Measurements from ENCODE around the gene SERPINB6. TPM values are rescaled to one million over a fixed set of nuclear protein-coding genes. Genes with fewer than 3 reads are reported as not detected.
"Not testable (repeated sequence)": the region's sequence is repeated elsewhere in the genome, so short reads cannot be mapped to it uniquely, and the experiment has no call there.

Gene SERPINB6
- total RNA-seq, 1 donor from 2014 or later, result 101 TPM

DNA sequence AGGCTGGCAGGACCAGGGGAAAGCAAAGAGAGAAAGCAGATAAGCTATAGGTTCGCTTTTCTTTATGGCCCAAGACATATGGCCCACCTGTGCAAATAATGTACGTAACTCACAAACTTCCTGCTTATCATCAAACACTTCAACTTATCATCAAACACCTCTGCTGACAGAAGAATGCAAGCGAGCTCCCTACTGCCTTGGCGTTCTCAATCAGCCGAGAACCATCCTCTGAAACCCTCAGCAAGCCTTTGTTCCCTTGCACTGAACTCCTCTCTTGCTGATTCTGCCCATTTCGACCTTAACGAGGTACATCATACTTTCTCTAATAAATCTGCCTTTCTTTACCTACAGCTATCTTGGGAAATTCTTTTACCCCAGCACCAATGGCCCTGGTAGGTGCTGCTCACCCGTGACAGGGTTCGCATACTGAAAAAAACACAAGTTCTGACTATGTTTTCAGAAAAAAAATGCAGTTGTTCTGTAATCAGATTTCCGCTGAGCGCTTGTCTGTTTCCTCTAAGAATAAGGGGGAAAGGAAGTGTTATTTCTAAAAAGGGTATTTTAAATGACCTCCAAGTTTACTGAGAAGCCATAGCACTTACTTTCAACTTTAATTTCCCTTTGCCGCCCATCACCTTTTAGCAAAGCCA is 28.3 kb downstream of the SERPINB6 start:
- DNase-seq (ENCODE audit: low read depth), result no peak
- Histone ChIP-seq H3K27me3 (ENCODE audit: control insufficient read depth, insufficient read depth, low read length) (no peaks in the 10 kb centered on the region), H3K36me3 (ENCODE audit: control insufficient read depth, insufficient read depth, low read length) (peaks cover under 1% of the 10 kb centered on the region), H3K4me3 (ENCODE audit: low read depth, low read length) (no peak overlapping the region)
- TF ChIP-seq, protein P1, sequence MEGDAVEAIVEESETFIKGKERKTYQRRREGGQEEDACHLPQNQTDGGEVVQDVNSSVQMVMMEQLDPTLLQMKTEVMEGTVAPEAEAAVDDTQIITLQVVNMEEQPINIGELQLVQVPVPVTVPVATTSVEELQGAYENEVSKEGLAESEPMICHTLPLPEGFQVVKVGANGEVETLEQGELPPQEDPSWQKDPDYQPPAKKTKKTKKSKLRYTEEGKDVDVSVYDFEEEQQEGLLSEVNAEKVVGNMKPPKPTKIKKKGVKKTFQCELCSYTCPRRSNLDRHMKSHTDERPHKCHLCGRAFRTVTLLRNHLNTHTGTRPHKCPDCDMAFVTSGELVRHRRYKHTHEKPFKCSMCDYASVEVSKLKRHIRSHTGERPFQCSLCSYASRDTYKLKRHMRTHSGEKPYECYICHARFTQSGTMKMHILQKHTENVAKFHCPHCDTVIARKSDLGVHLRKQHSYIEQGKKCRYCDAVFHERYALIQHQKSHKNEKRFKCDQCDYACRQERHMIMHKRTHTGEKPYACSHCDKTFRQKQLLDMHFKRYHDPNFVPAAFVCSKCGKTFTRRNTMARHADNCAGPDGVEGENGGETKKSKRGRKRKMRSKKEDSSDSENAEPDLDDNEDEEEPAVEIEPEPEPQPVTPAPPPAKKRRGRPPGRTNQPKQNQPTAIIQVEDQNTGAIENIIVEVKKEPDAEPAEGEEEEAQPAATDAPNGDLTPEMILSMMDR (IDR thresholded peaks at IDR 0.05; ENCODE audit: insufficient read depth, low read length, poor library complexity, severe bottlenecking), result no peak

DNA sequence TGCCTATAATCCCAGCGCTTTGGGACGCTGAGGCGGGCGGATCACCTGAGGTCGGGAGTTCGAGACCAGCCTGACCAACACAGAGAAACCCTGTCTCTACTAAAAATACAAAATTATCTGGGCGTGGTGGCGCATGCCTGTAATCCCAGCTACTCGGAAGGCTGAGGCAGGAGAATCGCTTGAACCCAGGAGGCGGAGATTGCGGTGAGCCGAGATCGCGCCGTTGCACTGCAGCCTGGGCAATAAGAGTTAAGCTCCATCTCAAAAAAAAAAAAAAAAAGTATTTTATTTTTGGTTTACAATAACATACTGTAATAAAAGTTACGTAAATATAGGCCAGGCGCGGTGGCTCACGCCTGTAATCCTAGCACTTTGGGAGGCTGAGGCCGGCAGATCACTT is 29.3 kb downstream of the SERPINB6 start:
- not testable (repeated sequence) for H3K4me3 ChIP-seq (ENCODE audit: low read depth, low read length); H3K27me3 ChIP-seq (ENCODE audit: control insufficient read depth, insufficient read depth, low read length); DNase-seq (ENCODE audit: low read depth); H3K36me3 ChIP-seq (ENCODE audit: control insufficient read depth, insufficient read depth, low read length)

DNA sequence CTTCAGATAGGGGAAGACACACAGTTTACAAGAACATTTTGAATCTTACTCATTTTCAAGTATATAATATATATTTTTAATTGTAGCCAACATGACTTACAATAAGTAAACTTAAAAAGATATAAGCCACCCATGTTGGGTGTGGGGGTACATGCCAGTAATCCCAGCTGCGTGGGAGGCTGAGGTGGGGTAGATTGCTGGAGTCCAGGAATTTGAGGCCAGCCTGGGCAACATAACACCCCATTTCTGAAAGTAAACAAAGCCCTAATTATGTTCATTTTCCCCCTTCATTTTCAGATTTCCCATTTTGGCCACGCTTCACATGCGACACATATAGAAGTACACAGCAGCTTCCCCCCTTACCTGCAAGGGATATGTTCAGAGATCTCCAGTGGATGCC is 30.5 kb downstream of the SERPINB6 start:
- no peak for DNase-seq (ENCODE audit: low read depth)
- Histone ChIP-seq H3K27me3 (ENCODE audit: control insufficient read depth, insufficient read depth, low read length) (no peaks in the 10 kb centered on the region), H3K36me3 (ENCODE audit: control insufficient read depth, insufficient read depth, low read length) (no peaks in the 10 kb centered on the region), H3K4me3 (ENCODE audit: low read depth, low read length) (no peak overlapping the region)
- TF ChIP-seq, protein P1 (IDR thresholded peaks at IDR 0.05; ENCODE audit: insufficient read depth, low read length, poor library complexity, severe bottlenecking), result no peak

DNA sequence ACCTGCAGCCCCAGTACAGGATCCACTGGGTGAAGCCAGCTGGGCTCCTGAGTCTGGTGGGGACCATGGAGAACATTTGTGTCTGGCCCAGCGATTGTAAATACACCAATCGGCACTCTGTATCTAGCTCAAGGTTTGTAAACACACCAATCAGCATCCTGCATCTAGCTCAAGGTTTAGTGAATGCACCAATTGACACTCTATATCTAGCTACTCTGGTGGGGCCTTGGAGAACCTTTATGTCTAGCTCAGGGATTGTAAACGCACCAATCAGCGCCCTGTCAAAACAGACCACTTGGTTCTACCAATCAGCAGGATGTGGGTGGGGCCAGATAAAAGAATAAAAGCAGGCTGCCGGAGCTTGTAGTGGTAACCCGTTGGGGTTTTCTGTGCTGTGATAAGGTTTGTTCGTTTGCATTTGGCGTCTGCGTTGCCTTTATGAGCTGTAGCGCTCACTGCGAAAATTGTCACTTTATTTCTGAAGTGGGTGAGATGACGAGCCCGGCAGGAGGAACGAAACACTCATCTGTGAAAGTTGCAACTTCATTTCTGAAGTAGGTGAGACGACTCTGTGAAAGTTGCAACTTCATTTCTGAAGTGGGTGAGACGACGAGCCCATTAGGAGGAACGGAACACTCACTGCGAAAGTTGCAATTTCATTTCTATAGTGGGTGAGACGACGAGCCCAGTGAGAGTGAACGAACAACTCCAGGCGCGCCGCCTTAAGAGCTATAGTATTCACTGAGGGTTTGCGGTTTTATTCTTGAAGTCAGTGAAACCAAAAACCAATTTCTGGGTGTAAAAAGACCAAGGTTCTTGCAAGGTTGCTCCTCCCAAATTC is 31.1 kb downstream of the SERPINB6 start:
- H3K4me3 ChIP-seq (ENCODE audit: low read depth, low read length), result no peak overlapping the region
- TF ChIP-seq, protein P1 (IDR thresholded peaks at IDR 0.05; ENCODE audit: insufficient read depth, low read length, poor library complexity, severe bottlenecking), result no peak
- DNase-seq (ENCODE audit: low read depth), result no peak
- H3K27me3 ChIP-seq (ENCODE audit: control insufficient read depth, insufficient read depth, low read length), result no peaks in the 10 kb centered on the region
- no peaks in the 10 kb centered on the region for H3K36me3 ChIP-seq (ENCODE audit: control insufficient read depth, insufficient read depth, low read length)

DNA sequence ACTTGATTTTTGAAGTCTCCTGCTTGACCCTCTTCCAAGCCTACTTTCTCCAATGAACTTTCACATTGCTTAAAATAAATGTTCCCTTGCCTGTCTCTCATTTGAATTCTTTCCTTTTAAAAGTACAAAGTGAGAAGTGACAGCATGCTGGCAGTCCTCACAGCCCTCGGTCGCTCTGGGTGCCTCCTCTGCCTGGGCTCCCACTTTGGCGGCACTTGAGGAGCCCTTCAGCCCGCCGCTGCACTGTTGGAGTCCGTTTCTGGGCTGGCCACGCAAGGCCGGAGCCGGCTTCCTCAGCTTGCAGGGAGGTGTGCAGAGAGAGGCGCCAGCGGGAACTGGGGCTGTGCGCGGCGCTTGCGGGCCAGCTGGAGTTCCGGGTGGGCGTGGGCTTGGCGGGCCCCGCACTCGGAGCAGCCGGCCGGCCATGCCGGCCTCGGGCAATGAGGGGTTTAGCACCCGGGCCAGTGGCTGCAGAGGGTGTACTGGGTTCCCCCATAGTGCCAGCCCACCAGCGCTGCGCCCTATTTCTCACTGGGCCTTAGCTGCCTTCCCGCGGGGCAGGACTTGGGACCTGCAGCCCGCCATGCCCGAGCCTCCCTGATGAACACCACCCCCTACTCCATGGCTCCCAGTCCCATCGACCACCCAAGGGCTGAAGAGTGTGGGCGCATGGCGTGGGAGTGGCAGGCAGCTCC is 31.9 kb downstream of the SERPINB6 start:
- TF ChIP-seq, protein P1 (IDR thresholded peaks at IDR 0.05; ENCODE audit: insufficient read depth, low read length, poor library complexity, severe bottlenecking), result no peak
- H3K4me3 ChIP-seq (ENCODE audit: low read depth, low read length), result no peak overlapping the region

DNA sequence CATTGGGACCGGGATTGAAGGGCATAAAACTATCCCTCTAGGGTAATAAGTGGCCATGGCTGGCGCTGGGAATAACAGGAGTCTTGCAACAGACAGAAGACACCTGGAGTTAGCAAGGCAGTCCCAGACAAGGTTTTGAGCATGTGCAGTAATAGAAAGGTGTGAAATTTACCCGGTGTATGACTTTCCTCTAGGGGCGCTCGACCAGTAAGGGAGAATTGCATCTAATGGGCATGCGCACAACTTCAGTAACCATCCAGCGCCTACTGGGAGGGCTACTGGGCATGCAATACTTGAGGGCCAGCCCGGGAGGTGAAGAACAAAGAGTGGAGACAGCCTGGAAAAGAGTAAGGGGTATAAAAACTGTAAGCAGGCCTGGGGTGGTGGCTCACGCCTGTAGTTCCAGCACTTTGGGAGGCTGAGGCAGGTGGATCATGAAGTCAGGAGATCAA is 32.7 kb downstream of the SERPINB6 start:
- H3K27me3 ChIP-seq (ENCODE audit: control insufficient read depth, insufficient read depth, low read length), result no peaks in the 10 kb centered on the region
- no peak for DNase-seq (ENCODE audit: low read depth)
- TF ChIP-seq, protein P1 (IDR thresholded peaks at IDR 0.05; ENCODE audit: insufficient read depth, low read length, poor library complexity, severe bottlenecking), result no peak
- H3K36me3 ChIP-seq (ENCODE audit: control insufficient read depth, insufficient read depth, low read length), result no peaks in the 10 kb centered on the region
- no peak overlapping the region for H3K4me3 ChIP-seq (ENCODE audit: low read depth, low read length)

More for the DNA sequence above, 31.9 kb downstream of the SERPINB6 start:
- DNase-seq (ENCODE audit: low read depth), result no peak
- H3K27me3 ChIP-seq (ENCODE audit: control insufficient read depth, insufficient read depth, low read length), result no peaks in the 10 kb centered on the region
- no peaks in the 10 kb centered on the region for H3K36me3 ChIP-seq (ENCODE audit: control insufficient read depth, insufficient read depth, low read length)
